ENCODE measurements around the gene SPRR5. TPM values are rescaled to one million over a fixed set of nuclear protein-coding genes. Genes with fewer than 3 reads are reported as not detected.

The SPRR5 gene
- total RNA-seq, 3 donors from 2014 or later: not detected

DNA sequence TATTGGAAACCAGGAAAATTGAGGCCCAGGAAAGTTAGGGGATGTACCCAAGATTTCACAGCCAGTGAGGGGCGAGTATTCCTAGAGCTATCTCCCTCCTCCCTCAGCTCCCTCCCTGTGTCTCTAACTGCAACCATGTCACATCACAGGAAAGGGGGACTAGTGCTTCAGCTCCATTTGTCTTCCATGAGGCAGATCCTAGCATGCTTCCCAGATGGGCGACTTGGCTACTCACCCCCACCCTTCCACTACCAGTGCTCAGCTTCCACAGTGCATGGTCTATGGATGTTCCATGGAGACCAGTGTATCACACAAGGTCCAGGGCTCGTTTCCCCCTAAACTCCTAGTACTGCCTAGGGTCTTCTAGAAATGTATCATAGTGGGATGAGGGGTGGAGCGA is 18.8 kb downstream of the SPRR5 start:
- Histone ChIP-seq H3K4me3 (no peak overlapping the region), H3K4me1 (ENCODE audit: low read depth) (no peaks in the 10 kb centered on the region), H3K9me3 (no peaks in the 10 kb centered on the region), H3K36me3 (ENCODE audit: low read depth) (no peaks in the 10 kb centered on the region)
- intact Hi-C loops (cut with DNase I, micrococcal nuclease): no loop called here
- no peak for ATAC-seq
- no peak for DNase-seq
- TF ChIP-seq, protein P1, sequence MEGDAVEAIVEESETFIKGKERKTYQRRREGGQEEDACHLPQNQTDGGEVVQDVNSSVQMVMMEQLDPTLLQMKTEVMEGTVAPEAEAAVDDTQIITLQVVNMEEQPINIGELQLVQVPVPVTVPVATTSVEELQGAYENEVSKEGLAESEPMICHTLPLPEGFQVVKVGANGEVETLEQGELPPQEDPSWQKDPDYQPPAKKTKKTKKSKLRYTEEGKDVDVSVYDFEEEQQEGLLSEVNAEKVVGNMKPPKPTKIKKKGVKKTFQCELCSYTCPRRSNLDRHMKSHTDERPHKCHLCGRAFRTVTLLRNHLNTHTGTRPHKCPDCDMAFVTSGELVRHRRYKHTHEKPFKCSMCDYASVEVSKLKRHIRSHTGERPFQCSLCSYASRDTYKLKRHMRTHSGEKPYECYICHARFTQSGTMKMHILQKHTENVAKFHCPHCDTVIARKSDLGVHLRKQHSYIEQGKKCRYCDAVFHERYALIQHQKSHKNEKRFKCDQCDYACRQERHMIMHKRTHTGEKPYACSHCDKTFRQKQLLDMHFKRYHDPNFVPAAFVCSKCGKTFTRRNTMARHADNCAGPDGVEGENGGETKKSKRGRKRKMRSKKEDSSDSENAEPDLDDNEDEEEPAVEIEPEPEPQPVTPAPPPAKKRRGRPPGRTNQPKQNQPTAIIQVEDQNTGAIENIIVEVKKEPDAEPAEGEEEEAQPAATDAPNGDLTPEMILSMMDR (IDR thresholded peaks at IDR 0.05): no peak

DNA sequence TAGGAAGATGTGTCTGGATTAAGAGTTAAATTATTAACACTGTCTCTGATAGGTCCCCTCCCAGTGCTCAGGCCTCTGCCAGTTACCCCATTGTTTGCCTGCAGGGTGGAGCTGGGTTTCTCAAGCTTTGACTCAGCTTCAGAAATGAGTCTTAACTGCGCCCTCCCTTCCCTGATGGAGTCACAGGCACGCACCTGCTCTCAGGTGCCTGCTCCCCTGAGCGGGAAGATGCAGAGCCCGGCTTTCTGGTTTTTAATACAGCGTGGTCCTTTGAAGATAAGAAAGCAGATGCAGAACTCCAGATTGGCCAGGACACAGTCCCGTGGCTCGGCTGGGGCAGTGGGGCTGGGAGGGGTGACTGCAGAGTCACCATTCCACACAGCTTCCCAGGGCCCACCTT is 20.2 kb downstream of the SPRR5 start:
- intact Hi-C loops (cut with DNase I, micrococcal nuclease): no loop called here
- Histone ChIP-seq H3K36me3 (ENCODE audit: low read depth) (no peaks in the 10 kb centered on the region), H3K4me1 (ENCODE audit: low read depth) (no peaks in the 10 kb centered on the region), H3K4me3 (no peak overlapping the region), H3K9me3 (no peaks in the 10 kb centered on the region)
- no peak for DNase-seq
- ATAC-seq: no peak
- TF ChIP-seq, protein P1 (IDR thresholded peaks at IDR 0.05): no peak

DNA sequence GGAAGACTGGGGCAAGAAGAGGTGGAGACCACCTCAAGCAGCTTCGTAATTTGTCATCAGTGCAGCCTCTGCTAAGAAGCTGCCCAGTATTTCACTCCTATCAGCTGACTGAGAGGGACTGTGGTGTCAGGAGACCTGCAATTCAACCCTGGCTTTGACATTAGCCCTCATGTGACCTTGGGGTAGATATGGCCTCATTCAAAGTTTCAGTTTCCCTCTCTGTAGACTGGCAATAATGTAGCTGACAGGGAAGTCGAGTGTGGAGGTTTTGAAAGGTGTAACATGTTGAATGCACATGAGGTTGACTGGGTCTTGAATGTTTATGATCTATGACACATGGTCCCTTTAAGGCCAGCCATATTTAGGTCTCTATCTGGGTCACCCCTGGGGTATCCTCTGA is 21.2 kb downstream of the SPRR5 start:
- H3K36me3 ChIP-seq (ENCODE audit: low read depth): no peaks in the 10 kb centered on the region
- TF ChIP-seq, protein P1 (IDR thresholded peaks at IDR 0.05): no peak
- H3K9me3 ChIP-seq: no peaks in the 10 kb centered on the region
- intact Hi-C loops (cut with DNase I, micrococcal nuclease): no loop called here
- no peak overlapping the region for H3K4me3 ChIP-seq
- DNase-seq (no peak), ATAC-seq (no peak)
- H3K4me1 ChIP-seq (ENCODE audit: low read depth): no peaks in the 10 kb centered on the region

- Histone ChIP-seq H3K4me3 (no peak overlapping the region), H3K36me3 (ENCODE audit: low read depth) (no peaks in the 10 kb centered on the region), H3K9me3 (no peaks in the 10 kb centered on the region), H3K4me1 (ENCODE audit: low read depth) (no peaks in the 10 kb centered on the region)
- TF ChIP-seq, protein P1 (IDR thresholded peaks at IDR 0.05): no peak
- intact Hi-C loops (cut with DNase I, micrococcal nuclease): no loop called here
- DNase-seq: no peak
- no peak for ATAC-seq
These were observed 22.0 kb downstream of the SPRR5 start for GRCh38 chr1:152969036-152969435.

DNA sequence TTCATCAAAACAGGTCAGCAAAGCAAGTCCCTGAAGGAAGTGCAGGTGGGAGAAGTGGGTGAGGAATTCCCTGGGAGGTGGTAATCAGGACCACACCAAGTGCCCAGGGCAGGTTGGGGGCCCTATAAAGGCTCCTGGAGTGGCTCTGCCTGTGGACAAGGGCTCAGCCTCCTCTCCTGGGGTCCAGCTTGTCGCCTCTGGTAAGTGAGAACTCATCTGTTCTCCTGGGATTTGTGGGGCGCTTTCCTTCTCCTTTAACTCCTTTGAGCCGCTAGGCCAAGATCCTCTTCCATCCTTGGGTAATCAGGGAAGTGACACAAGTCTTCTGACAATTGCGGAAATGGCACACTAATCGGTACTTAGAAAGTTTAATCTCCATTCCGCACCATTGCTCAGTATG is 23.5 kb downstream of the SPRR5 start, which contains the start of gene SPRR4:
TSS of gene SPRR4 (plus strand) at position 154 of the 400 bp plus-strand sequence. CDS start 1,243 bp downstream, outside the sequence.
- TF ChIP-seq, protein P1 (IDR thresholded peaks at IDR 0.05): no peak
- intact Hi-C loops (cut with DNase I, micrococcal nuclease): no loop called here
- ATAC-seq: no peak

More for the DNA sequence above, 23.5 kb downstream of the SPRR5 start, which contains the start of gene SPRR4:
- no peak for DNase-seq
- Histone ChIP-seq H3K4me3 (no peak within 1 kb of the TSS), H3K4me1 (ENCODE audit: low read depth) (no peaks in the 10 kb centered on the region), H3K9me3 (no peaks in the 10 kb centered on the region), H3K36me3 (ENCODE audit: low read depth) (no peaks in the 10 kb centered on the region)
